Stimulated activated CD8-positive, alpha-beta memory T cell treated with anti-CD3 and anti-CD28 coated beads, Interleukin-7, amount 100 ng/mL, for 4 hours (primary cell): ENCODE measurements around the gene UBASH3B.

ENCODE experiments used
- DNase-seq, 2 donors: peaks; one replicate each; pipeline ENCODE4 v3.0.0-alpha.2; 2020; ENCODE audit warnings: low read depth in 2 of 2

Gene UBASH3B

DNA sequence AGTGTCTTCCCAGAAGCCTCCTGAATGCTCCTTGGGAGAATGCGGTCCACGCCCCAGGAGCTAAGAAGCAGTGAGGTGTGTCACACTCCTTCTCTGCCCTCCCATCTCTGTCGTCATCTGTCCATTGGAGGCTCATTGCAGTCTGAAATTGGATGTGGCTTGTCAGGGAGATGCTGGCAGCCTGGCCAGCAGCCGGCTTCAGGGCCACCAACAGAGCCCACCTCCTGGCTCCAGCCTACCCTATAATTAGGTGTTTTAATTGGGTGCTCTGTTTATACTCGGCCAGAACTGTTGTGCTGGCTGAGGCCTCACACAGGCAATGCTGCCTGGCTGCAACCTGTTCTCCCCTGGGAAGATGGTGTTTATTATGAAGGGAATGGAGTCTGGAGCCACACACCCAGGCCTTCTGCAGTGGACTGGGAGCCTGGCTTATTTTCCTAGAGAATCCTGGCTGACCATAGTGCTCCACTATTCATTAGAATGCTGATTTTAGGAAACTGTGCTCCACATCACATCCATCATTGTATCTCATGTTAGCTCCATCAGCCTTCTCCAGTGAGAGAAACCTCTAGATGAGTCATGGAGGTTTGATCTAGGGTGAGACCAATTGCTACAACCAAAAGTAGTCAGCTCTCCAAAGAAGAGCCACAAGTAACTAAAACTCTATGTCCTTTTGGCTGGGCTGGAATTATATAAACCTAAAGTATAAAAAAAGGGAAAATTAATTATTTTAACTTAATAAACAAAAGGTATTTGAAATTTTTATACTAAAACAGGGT, 96.0 kb downstream of the UBASH3B start:
- DNase-seq: no peak

DNA sequence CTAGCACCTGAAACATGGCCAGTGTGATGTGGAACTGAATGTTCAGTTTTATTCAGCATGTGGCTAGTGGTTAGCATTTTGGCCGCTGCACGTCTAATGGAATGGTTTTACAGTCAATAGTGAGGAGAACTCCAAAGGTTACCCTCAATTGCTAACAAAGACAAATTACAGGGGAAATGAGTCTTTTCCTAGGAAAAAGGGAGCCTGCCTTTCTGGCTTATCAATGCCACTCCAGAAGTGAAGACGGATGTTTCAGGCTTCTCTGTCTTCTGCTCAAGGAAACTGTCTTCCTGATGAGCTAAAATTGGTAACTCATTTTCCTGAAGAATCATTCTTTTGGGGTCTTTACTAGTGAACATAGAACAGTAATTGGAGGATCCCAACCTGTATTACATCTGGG, 98.5 kb downstream of the UBASH3B start:
- DNase-seq: no peak

DNA sequence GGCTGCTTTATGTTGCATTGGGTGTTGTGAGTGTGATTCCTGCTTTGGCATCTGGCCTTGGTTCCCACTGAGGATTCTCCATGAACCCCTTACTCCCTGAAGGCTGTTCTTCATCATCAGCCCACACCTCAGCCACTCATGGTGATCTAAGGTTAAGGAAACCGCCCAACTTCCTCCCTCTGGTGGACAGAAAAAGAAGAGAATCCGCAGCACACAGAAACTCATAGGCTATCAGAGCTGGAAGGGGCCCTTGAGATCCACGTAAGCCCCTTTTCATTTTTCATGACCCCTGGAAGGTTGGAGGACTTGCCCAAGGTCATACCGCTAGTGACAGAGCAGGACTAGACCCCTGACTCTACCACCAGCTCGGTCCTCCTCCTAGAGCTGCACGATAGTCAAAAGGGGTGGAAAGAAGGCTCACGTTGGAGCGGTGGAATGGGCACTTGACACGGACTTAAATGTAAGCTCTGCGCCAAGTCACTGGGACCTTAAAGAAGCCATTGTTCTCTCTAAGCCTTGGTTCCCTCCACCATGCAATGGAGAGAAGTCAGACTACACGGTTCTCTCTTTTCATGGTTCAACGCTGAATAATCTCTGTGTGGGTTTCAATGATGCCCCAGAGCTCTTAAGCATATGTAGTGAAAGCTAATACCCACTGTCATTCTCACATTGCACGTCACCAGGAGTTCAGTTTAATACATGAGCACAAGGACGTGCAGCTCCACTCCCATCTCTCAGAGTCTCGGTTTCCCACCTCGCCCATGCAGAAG, 99.2 kb downstream of the UBASH3B start:
- DNase-seq: peak in 1 of 2 donors; percentile 28

DNA sequence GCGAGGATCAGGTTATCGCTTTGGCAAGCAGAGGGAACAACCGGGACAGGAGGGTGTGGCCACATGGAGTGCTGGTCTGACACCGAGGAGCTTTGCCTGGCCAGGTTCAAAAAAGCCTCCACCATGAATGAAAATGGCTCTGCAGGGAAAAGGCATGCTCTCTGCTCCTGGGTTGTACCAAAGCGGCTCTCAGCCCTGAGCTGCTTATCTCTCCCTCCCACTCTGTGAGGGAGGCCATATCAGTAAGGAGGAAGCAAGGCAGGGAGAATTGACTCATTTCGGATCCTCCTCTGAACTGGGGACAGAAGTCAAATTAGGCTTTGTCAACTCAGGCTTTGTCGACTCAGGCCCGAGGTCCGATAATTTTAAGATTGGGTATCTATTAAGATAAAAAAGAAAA, 99.9 kb downstream of the UBASH3B start:
- DNase-seq: no peak

DNA sequence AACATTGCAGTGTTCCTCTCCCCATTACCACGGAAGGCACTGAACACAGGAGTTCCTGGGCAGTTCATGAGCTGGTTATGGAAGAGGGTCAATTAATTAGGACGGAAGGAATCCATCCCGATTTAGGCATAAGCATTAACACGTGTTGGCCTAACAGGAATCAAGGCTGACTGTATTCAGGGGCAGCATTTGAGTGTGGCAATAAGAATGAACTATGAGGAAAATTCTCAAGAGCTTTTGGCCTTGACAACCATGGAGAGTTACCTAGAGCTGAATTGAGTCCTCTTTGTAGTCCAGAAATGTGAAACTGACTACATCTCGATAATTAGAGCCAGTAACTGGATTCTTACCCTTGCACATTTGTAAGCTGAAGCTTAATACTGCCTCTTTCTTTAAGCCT, 100.4 kb downstream of the UBASH3B start:
- DNase-seq: no peak

DNA sequence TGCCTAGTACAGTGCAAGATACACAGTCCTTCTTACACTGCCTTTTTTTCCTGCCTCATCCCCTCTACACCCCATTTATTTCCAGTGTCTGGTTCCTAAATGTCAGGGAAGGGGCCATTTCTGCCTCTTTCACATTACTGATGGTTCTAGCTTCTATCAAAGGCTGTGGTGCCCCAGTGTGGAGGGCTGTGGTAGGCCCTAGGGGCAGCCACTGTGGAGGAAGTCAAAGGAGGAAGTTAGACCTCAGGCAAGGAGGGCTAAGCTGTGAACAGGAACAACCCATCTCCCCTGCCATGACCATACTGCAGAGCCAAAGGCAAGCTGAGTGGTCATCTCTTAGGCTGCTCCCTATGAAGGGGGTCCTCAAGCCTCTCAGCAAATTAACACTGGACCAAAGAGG, 100.9 kb downstream of the UBASH3B start:
- DNase-seq: peak in 1 of 2 donors; percentile 36

DNA sequence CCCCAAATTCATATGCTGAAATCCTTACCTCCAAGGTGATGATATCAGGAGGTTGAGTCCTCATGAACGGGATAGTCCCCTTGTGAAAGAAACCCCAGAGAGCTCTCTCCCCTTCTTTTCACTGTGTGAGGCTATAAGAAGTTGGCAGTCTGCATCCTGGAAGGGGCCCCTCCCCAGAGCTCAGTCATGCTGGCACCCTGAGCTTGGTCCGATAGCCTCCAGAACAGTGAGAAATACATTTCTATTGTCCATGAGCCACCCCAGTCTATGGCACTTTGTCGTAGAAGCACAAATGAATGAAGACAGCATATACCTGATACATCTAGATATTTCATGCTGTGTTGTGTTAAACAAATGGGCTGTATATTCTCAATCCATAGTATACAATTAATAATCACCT, 101.7 kb downstream of the UBASH3B start:
- DNase-seq: no peak

DNA sequence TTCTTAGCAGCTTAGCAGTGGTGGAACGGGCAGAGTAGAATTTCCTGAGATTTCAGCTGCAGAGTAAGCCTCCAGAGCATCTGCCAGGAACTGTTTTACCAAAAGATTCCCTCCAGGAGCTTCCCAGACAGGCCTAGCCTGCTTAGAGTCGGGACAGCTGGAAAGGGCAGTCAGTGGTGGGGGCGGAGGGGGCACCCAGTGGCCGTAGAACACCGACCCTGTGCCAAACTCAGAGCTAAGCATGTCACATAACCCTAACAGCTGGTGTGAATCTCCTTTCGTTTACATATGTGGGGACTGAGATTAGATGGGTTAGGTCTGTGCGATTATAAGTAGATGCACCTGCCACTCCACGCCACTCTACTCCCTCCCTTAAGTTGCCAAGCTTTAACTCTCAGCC, 102.8 kb downstream of the UBASH3B start:
- DNase-seq: no peak

DNA sequence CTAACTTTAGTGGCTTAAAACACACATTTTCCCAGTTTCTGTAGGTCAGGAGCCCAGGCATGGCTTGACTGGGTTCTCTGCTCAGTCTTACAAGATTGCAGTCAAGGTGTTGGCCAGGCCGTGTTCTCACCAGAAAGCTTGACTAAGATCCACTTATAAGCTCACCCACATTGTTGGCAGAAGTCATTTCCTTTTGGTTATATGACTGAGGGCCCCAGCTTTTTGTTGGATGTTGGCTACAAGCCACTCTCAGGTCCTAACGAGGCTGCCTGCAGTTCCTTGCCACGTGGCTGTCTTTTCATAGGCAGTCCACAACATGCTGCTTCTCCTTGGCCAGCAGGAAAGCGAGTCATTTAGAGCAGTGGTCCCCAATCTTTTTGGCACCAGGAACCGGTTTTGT, 103.5 kb downstream of the UBASH3B start:
- DNase-seq: no peak

DNA sequence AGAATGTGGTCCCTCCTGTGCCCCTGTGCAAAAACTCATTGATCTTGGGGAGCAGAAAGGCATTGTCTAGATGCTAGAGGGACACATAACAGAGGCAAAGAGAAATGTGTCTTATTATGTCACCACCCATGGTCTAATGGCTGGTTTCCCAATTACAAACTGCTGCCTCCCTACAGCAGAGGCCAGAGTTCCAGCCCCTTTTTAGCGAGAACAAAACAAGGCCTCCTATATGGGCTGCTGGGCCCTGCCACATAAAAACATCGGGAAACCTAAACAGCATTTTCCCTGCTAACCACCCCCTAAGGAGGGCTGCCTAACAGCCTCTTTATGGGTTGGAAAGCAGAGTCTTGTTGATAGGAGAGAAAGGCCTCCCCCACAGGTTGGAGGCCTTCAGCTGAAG, 107.6 kb downstream of the UBASH3B start:
- no peak for DNase-seq

DNA sequence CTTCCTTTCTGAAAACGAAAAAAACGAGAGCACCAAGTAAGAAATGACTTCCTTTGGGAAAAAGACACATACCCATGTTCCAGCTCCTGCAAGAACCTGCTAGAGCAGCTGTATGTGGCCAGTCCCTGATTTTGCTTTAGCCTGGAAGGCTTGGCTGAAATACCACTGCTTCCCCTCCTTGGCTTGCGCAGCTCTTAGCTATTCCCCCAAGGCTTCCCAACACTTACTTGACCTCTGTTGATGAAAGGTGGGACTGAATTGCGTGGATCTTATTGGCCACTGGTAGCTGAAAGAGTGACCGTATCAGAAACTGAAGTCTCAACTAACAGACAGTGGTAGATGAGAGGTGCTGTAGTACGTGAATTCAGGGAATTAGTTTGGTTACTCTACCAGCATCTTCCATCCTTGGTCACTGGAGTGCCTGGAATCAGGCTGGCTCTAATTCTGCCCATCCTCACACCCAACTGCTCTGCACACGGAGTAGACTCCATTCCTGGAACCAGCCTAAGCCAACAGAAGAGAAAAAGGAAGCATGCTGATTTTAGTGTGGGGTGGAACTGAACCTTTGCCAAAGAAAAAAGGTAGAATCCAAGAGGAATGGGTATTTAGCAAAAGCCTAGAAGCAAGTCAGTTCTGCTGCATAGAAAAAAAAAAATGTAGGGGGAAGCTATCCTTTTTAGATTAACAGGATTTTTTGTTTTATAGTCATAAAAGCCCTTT, 109.0 kb downstream of the UBASH3B start:
- no peak for DNase-seq

DNA sequence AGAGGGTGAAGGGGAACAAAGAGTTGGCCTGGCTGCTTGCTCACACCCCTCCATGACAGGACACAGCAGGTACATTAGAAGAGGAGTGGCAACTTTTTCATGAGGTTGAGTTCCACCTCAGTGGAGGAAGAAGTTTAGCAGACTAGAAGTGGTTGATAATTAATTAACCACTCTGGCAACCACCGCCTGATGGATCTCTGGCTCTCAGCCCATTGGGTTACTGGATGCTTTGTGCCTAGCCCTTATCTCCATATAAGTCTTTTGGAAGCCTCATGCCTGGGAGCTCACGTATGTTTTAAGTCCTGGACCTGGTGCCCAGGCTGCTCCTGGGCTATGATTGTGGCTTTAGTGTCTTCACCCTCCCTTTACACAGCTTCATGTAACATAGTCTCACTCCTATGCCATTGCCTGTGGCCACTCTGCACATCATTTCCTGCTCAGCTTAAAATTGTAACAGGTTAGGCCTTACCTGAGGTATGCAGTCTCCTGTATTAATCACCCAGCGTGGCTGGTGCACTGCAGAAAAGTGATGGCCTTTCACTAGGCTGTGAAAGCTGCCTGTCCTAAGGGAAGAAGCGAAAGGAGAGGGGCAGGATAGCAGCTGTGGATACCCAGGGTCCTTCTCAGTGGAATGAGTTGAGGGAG, 110.1 kb downstream of the UBASH3B start:
- DNase-seq: no peak

DNA sequence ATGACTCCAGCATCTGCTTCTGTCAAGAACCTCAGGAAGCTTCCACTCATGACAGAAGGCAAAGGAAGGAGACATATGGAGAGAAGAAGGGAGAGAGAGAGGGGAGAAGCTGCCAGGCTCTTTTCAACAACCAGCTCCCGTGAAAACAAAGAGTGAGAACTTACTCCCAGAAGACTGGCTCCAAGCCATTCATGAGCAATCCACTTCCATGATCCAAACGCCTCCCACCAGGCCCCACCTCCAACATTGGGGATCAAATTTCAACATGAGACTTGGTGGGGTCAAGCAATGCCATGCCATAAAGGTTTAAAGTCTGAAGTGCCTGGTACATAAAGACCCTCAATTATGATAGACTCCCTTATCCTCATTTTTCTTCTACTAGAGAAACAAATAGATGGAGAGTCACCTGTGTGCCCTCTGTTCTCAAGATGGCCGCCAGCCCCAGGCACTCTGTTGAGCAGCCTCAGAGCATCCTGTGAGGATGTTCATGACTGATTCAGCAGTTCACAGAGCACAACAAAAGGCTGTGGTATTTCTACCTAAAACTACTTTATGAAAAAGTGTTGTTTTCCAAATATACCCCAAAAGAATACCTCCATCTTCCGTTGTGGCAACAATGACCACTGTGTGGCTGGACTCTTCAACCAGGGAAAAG, 113.7 kb downstream of the UBASH3B start:
- DNase-seq: no peak

DNA sequence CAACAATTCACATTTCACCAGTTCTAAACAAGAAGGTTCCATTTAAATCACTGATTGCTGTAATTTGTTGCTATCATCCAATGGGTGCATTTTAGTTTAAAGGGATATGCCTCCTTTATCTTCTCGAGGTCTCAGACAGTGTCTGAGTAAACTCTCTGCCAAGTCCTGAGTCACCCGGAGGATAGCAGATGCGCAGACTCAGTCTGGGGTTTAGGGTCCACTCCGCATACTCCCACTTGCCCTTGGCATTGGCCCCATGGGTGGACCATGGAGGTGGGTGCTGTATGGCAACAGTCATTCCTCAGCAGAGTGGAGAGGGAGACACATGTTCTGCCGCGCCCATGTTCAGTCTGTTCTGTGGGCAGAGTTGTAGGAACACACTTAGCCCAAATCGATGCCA, 117.4 kb downstream of the UBASH3B start:
- no peak for DNase-seq

DNA sequence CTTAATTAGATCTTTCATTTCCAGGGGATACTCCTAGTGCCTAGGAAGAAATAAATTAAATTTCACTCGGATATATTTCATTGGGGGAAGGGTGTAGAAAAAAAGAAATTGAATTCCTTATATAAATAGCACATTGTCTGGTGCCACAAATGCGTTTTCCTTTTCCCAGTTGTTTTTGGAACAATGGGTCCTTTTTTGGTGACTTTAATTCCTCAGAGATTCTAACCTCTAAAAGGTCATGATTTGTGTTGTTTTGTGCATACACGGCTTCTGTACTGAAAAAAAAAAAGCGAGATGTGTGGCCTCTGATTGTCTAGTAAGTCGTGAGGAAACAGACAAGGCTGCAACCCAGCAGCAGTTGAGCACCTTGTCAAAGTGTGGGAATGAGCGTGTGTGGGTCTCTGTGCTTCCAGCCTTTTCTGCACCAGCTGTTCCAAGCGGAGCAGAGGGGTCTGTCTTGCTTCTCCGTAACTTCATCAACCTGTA, 118.3 kb downstream of the UBASH3B start:
- no peak for DNase-seq

DNA sequence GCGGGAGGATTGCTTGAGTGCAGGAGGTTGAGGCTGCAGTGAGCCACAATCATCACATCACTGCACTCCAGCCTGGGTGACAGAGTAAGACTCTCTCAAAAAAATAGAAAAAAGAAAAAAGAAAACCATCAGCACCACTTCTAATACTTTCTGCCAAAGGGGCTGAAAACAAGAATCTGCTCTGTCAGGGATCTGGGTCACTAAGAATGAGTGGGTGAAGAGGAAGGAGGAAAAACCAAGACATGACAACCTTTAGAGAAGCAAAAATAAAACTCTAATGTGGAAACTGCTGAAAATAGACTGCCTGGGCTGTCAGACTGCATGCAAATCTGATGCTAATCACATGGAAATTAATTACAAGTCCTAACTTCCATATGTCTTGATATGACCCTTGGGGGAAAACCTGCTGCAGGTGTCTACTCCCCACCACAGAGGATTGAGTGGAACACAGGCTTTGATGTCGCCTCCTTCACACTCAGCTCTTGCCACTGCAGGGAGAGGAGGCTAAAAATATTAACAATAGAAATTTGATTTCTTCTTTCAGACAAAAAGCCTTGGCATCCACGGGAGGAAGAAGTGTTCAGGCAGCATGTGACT, 120.3 kb downstream of the UBASH3B start:
- no peak for DNase-seq

DNA sequence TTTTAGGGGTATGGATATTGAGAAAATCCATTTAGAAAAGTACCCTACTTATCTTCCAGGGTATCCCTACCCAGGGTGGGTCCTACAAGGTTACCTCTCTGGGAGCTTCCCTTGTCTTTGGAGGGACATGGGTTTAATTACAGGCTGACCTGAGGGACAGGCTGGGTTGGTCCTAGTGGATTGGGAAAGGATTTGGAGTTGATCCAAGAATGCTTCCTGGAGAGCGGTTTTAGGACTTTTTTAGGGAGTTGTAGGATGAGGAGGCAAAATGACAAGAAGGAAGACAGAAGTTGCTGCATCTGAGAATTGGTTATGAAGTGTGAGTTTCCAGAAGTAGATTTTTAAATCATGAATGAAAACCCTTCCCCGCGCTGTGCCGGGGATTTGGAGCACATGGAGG, 121.0 kb downstream of the UBASH3B start:
- DNase-seq: no peak

DNA sequence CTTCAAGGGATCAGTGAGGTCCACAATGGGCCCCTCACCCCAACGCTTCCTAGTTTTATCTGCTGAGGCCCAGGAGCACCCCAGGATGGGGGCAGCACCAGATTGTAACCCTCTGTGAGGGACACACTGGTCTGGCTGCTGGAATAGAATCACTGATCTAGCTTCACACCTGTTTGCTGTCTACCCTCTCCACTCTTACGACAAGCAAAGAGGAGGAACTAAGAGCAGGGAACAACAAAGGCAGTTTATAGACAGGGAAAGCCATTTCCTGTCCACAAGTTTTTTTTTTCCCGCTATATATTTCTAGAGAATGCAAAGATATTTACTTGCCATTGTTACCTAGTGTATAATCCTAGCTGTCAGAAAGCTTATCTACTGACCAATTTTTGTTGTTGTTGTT, 121.8 kb downstream of the UBASH3B start:
- DNase-seq: no peak

DNA sequence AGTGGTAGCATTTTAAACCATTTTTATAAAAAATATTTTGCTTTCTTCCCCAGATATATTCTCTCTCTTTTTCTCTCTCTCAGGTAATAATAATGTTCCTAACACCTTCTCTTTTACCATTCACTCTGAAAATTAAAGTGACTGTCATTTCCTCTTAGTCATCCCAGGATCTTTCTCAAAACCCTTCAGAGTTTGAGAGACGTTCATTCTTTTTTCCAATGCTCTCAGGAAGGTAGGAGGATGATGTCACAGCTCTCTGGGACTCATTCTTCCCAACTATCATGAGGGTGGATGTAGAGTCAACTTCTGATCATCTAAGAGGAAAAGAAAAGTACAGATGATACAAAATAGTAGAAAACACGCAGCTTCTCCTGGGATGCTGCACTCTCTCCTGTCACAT, 122.6 kb downstream of the UBASH3B start:
- no peak for DNase-seq

DNA sequence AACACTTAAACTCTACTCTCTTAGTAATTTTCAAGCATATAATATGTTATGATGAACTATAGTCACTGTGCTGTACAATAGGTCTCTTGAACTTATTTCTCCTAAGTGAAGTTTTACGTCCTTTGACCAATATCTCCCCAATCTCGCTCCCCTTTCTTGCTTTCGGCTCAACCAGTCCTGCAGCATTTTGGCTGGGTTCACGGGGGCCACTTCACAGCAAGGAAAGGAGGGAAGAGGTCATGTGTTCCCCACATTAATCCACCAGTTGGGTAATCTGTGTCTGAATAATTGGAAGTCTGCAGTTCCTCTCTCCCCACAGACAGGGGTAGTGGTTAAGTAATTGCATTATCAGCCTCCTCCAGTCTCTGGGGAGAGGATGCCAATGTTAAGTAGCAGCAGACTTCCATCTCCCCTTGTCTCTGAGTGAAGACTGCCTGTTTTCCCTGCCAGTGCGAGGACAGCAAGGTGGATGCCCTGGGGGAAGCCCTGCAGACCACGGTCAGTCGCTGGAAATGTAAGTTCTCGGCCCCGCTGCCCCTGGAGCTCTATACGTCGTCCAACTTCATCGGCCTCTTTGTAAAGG, 123.6 kb downstream of the UBASH3B start:
- no peak for DNase-seq
